ENCODE results near the gene ATP1B4.
"Not testable (repeated sequence)": the region's sequence is repeated elsewhere in the genome, so short reads cannot be mapped to it uniquely, and the experiment has no call there.

ATP1B4 gene

DNA sequence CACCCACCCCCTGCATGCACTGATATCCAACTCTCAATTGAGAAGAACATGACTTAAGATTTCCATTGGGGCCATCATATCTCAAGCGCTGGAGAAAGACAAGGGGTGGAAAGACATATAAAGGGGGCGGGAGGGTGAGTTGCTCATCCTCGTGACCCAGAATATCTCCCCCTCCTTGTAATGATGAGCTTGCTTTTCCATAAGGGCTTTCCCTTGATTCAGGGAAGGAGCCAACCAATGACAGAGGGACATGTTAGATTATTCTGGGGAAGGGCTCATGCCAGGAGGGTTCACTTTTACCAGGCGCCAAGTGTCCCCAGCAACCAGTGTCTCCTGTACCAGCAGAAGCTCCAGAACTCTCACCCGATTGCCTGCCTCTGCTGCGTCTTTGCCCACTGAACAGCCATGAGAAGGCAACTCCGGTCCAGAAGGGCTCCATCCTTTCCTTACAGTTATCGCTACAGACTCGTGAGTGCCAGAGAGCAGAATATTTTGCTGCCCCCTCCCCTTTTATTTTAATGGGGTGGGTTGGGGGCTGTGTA, at the start of gene ATP1B4:
Gene ATP1B4, plus strand, starts transcription at position 326 of the 542 bp plus-strand sequence. Its CDS starts 80 bp downstream, at position 406.
- no peak for DNase-seq (ENCODE audit: low read depth)

DNA sequence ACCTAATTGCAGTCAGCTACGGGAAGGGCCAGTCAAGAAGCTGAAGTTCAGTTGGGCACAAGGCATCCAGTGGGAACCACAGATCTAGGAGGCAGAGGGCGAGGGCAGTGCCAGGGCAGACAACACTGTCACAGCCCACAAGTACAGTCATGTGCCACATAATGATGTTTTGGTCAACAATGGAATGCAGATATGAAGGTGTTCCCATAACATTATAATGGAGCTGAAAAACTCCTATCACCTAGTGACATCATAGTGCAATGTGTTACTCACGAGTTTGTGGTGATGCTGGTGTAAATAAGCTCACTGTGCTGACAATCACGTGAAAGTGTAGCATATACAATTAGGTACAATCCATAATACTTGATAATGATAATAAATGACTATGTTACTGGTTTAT, 46.1 kb upstream of the ATP1B4 start:
- DNase-seq (ENCODE audit: low read depth), result no peak

DNA sequence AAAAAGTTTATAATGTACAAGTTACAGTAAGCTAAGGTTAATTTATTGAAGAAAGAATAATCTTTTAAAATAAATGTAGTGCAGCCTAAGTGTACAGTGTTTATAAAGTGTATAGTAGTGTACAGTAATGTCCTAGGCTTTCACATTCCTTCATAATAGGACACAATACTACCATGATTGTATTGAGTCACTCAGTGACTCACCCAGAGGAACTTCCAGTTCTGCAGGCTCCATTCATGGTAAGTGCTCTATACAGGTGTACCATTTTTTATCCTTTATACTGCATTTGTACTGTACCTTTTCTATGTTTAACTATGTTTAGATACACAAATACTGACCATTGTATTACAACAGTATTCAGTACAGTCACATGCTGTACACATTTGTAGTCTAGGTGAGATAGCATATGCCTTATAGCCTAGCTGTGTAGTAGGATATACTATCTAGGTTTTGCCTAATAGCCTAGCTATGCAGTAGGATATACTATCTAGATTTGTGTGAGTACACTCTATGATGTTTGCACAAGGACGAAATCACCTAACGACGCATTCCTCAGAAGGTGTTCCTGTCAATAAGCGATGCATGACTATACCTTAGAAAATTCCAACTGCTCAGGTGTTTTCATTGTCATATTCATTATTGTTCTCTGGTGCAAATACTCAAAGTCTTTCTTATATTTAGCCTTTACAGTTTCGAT, 45.2 kb upstream of the ATP1B4 start:
- no peak for DNase-seq (ENCODE audit: low read depth)

DNA sequence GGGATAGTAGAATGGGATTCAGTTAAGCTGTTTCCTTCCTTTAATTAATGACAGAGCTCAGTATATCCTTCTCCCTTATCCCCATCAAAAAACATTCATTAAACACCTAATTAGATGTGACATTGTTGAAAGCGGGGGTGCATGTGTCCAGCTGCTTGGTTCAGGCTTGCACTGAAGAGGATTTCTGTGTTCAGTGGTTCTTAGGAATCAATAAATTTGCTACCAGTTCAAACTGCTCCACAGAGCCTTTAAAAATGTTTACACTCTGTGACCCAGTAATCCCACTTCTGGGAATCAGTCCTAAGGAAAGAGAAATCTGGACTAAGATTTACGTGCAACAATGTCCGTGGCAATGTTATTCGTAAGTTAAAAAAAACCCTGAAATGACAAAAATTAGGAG, 43.5 kb upstream of the ATP1B4 start:
- DNase-seq (ENCODE audit: low read depth), result no peak

DNA sequence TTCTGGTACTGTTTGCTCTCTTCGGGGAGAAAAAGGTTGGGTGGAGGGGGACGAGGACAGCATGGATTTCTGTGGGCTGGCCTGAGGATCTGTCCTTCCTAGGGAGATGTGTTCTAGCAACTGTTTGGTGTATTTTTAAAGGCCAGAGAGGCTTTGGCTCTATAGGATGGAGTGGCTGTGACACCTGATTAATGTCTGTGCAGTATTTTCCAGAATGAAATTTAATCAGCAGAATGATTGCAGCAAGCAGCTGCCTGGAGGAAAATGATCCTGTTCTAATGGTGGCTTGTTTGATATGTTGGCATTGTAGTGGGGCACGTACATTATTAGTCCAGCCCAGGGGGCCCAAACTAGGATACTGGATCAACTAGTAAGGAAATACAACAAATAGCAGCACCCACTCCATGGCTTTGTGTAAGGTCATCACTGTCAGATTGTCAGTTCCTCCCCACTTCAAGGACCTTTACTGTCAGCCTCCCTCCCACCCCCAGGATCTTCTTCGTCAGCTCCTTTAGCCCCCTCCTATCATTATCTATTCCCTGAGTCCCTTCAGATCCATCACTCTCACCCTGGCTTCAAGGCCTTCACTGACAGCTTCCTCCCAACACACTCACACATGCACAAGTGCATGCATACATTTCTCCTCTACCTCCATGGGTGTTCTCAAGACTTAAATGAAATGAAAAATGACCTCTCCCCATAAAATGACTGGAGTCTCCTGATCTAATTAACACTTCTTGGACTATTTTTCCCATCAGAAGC, 40.2 kb upstream of the ATP1B4 start:
- DNase-seq (ENCODE audit: low read depth), result no peak

DNA sequence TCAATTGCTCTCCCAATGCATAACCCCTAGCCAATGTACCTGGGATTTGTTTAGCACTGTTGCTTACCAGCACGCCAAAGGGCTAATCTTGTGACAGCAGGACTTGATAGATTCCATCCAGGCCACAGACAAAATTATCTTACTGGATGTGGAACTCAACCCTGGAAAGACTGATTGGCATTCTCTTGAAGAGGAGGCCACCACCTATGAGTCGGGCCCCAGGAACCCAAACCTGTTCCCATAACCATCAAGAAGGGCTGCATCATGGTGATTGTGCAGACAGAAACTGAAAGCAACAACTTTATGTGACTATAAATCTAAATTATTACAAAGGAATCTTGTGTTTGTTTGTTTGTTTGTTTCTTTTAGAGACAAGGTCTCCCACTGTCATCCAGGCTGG, 30.8 kb upstream of the ATP1B4 start:
- DNase-seq (ENCODE audit: low read depth), result no peak

DNA sequence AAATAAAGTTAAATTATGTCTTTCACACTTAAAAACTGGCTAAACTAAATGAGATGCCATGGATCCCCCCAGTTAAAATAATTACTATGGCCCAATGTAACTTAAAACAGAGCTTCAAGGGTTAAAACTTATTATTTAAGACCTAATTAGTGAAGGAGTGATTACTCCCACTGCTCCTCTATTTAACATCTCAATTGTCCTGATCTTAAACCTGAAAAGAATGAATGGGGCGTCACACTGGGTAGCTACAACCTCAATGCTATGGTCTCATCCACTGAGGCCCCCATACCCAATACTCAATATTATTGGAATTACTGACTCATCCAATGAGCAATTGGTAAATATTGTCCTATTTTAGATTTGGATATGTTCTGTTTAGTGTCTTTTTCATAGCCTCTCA, 29.5 kb upstream of the ATP1B4 start:
- no peak for DNase-seq (ENCODE audit: low read depth)

DNA sequence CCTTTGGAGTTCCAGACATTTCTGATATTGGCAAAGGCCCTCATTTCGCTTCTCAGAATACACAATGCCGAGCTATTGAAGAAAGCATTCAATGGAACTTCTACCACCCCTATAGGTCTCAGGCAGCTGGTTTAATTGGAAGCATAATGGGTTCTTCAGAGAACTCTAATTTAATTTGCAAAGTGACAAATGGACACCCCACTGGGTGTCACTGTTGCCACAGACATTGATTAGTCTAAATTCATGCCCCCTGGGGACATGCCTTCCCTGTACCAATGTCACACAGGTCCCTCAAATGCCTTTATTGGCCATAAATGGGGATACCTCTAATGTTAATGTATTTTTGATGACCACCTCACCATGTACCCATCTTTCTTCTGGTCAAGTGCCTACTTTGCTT, 27.7 kb upstream of the ATP1B4 start:
- DNase-seq (ENCODE audit: low read depth), result no peak

DNA sequence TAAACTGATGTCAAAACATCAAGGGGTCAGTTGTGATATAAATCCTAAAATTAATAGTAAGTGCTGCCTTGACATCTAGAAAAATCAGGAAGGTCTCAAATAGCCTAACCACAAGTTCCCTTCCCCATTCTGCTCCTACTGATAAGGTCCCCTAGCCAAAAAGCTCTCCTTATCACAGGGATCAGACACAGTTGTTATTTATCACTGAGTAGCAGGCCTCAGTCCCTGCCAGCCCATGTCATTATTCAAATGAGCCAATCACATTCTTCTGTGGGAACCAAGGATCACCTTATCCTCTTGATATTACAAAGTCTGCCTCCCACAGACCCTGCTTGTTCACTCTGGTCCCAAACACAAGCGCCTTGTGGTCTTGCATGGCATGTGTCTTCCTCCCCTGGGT, 27.3 kb upstream of the ATP1B4 start:
- no peak for DNase-seq (ENCODE audit: low read depth)

DNA sequence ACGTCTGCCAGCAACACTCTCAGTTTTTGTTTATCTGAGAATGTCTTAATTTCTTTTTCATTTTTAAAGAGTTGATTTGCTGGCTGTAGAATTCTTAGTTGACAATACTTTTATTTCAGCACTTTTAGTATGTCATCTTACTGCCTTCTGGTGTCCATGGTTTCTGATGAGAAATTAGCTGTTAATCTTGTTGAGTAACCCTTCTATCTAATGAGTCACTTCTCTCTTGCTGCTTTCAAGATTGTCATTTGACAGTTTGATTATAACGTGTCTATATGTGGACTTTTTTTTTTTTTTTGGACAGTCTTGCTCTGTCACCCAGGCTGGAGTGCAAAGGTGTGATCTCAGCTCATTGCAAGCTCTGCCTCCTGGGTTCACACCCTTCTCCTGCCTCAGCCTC, 26.6 kb upstream of the ATP1B4 start:
- DNase-seq (ENCODE audit: low read depth), result no peak

DNA sequence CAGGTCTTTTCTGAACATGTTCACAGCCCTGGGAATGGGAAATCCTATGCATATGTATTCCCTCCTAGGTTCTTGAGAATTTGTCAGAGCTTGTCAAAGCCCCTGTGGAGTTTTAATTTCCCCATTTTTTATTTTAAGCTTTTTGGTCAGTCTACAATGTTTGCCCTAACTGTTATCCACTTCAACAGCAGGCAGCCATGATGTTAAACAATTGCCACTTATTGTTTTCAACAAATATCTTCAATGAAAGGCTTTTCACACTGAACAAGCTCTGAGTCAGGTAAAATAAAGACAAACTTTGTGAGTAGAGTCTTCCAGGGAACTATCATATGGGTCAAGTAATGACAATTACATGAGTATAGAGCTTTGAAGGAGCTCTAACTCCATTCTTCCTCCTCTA, 25.0 kb upstream of the ATP1B4 start:
- DNase-seq (ENCODE audit: low read depth), result no peak

DNA sequence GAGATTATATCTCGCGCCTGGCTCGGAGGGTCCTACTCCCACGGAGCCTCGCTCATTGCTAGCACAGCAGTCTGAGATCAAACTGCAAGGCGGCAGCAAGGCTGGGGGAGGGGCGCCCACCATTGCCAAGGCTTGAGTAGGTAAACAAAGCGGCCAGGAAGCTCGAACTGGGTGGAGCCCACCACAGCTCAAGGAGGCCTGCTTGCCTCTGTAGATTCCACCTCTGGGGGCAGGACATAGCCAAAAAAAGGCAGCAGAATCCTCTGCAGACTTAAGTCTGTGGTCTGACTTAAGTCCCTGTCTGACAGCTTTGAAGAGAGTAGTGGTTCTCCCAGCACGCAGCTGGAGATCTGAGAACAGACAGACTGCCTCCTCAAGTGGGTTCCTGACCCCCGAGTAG, 17.3 kb upstream of the ATP1B4 start:
- DNase-seq (ENCODE audit: low read depth), result not testable (repeated sequence)

DNA sequence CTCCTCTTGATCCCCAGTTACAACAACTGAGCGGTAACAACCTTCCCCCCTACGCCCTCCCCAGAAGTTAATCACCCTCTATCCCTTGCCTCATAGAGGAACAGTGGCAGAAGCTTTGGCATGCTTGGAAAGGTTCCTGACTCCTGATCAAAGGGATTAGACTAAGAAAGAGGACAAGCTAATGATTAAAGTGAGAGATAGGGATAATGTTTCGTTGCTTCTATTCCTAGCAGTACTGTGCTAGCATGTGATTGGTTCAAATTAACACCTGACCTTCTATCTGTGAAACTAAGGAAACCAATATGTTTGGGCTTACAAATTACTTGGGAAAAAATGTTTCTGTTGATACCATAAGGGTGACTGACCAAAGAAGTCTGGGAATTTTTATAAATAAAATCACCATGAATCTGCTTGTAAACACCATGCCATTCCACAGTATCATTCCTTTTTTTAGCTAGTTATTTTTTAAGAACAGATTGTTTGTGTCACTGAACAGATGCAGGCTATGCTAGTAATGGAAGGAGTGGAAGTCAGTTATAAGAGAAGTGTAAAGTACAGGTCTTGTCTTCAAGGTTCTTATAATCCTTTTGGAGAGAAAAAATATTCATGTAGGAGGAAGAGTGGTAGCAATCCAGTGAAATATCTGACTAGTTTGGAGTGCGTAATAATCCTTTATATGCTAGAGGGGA, 11.3 kb upstream of the ATP1B4 start:
- DNase-seq (ENCODE audit: low read depth), result no peak

DNA sequence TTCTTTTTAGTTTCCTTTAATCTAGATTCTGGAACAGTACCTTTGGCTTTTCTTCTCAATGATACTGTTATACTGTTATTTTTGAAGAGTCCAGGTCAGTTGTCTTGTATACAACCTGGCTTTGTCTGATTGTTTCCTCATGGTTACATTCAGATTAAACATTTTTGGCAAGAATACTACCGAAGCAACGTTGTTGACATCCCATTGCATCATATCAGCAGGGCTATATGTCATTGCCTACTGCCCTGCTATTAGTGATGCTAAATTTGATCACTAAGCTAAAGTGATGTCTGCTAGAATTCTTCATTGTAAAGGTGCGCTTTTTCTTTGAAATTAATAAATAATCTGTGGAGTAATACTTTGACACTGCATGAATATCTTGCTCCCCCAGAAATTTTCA, 5.8 kb upstream of the ATP1B4 start:
- no peak for DNase-seq (ENCODE audit: low read depth)

DNA sequence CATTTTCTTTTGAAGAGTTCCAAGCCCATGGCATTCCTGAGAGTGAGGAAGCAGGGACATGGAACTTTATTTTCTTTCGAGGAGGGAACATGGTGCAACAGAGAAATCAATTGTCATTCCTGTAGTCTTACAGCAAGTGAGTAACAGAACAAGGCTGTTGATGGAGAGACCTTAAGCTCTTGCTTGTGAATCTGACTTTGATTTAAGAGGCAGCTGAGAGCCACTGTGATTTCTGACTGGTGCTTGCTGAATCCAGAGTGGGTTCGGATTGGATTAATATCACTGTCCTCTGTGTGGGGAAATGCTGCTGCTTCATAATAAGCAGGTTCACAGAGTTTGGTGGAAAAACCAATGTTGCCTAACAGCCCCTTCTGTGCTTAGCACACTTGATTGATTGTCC, 4.7 kb upstream of the ATP1B4 start:
- no peak for DNase-seq (ENCODE audit: low read depth)

DNA sequence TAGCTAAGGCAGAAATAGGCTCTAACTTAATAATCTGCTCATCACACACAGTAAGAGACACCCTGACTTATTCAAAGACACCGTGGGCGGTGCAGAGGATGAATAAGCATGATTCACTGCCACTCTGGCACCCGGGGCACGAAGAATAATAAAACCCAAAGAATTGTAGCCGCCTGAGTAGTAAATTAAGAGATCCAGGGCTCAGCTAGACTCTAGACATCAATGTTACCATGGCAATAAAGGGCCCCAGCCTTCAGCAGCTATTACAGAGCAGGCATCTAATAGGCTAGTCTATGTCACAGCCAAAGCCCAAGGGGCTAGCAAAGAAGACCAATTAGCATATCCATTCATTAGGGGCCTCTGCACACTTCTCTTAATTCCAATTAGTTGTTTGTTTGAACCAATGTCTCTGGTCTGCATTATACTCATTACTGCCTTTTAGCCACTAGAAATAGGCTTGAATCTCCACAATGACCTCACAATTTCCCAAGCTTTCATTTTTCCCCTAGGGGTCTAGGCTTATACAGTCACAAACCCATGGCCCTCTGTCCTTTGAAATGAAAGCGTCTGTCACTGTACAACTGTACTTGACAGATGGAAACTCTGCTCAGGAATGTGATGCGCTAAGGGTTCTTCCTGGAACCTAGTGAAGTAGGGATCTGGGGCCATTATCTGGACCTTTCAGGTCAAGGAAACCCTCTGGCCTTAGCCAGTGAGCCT, 3.0 kb upstream of the ATP1B4 start:
- DNase-seq (ENCODE audit: low read depth), result peak; percentile 32

DNA sequence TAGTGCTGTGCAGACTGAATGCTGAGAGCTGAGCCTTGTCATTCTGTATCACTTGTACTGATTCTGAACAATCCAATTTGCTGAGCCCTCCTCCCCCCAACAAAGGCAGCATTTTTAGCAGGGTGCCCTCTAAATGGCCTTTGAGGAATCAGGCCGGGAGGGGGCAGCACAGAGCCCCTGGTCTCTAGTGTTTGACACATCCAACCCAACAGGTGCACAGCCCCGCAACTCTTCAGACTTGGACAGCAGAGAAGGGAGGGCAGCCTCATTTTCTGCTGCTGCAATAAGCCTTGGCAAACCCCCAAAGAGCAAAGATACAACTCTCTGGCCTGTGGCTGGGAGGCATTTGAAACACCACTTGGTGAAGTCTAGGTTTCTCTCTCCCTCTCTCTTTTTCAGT, 3.4 kb downstream of the ATP1B4 start:
- DNase-seq (ENCODE audit: low read depth), result peak; percentile 29

DNA sequence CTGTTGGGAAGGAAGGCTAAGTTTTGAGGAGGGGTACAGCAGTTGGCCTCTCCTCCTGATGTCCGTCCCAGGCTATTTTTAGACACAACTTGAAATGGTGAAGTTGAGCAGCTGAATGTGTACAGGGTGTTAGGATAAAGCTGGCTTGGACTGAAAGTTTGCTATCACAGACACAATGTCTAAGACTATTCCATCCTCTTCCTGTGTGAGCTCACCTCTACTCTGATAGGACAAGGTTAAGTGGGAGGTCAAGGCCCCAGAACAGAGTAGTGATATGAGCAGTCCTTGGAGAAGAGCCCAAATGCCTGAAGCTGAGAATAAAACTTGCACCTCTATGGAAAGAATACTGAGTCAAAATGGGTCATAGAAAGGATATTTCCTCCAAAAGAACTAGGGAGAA, 4.1 kb downstream of the ATP1B4 start:
- no peak for DNase-seq (ENCODE audit: low read depth)

DNA sequence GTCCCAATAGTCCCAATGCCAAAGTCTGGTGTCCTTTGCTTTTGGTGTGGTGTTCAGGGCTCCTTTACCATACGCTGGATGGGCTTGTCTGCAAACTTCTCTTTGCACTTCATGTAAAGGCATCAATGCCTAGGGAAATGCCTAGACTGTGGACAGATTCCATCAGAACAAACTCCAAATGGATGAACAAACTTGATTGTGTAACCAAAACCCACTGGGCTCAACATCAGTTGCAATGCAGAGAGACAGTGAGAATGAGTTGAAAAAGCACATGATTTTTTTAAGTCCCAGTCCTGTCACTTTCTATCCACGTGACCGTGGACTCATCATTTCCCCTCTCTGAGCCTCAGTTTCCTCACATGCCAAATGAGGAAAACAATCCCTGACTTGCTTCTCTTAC, 4.9 kb downstream of the ATP1B4 start:
- no peak for DNase-seq (ENCODE audit: low read depth)

DNA sequence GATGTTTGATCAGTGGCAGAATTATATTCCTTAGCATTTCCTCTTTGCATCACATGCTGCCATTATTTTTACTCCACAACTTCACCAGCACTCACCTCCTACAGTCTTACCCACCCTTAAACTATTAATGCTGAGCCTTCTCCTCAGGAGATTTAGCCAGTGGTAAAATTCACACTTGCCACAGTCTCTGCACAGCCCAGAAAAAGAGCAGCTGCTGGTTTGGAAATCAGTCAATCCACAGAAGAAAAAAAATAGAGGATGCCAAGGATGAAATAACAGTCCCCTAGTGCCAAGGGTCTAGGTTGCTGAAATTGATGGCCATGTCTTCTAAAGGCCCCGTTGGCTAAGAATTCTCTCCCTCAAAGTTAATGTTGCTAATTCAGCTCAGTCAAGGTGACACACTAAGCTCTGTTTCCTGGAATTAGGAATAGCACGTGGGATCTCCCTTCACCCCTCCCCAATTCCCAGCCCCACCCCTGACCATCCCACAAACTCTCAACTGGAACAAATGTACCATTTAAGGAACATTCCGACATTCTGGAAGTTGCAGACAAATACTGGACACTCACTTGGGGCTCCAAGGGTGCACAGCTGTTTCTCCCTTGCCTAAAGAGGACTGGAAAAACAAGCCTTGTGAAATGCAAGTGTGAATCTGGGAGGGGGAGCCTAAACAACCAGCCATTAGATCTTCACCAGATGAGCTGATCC, 5.7 kb downstream of the ATP1B4 start:
- DNase-seq (ENCODE audit: low read depth), result no peak

DNA sequence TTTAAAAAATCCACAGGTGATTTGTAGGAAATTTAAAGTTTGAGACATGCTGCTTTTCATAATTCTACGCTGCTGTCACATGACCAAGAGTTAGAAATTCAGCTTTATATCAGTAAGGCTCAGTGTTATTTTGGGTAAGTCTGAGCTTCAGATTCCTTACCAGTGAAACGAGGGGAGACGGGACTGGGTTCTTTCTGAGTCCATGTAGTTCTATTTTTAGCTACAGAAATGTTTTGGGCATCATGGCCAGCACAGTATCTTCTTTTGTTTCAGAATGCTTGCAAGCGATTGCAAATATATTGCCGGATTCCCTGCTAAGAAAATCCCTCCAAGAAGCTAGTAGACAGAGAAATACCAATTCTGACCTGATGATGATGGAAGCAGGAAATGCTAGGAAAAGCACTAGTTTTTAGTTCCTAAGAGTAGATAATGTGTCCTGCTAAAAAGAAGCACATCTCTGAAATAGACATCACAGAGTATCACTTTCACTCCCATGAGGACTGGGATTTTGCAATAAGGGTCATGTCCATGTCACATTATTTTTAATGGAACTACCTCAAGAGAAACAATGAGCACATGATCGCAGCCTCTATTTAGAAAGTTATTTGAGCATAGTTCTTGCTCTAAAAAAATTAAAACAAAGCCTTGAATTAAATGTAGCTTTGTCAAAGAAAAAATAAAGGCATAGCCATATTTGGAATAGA, 10.9 kb downstream of the ATP1B4 start:
- no peak for DNase-seq (ENCODE audit: low read depth)
